Measurements from ENCODE around the gene POLDIP3.
"Not testable (repeated sequence)": the region's sequence is repeated elsewhere in the genome, so short reads cannot be mapped to it uniquely, and the experiment has no call there.

POLDIP3 gene

GRCh38 chr22:42584364-42584940 is 30.2 kb downstream of the POLDIP3 start:
- DNase-seq (ENCODE audit: low read depth) = no peak

- no peak for DNase-seq (ENCODE audit: low read depth)
Measured at GRCh38 chr22:42582987-42583386, 31.7 kb downstream of the POLDIP3 start.

- peak; percentile 69 for DNase-seq (ENCODE audit: low read depth)
Measured at GRCh38 chr22:42581762-42582716, 32.6 kb downstream of the POLDIP3 start.

GRCh38 chr22:42581194-42581761 is 33.4 kb downstream of the POLDIP3 start:
- not testable (repeated sequence) for DNase-seq (ENCODE audit: low read depth)

GRCh38 chr22:42580040-42580439 is 34.6 kb downstream of the POLDIP3 start:
- DNase-seq (ENCODE audit: low read depth) = not testable (repeated sequence)

- no peak for DNase-seq (ENCODE audit: low read depth)
Measured at GRCh38 chr22:42577623-42578240, 37.0 kb downstream of the POLDIP3 start.

- not testable (repeated sequence) for DNase-seq (ENCODE audit: low read depth)
Measured at GRCh38 chr22:42577141-42577540, 37.5 kb downstream of the POLDIP3 start.

GRCh38 chr22:42575996-42576574 is 38.6 kb downstream of the POLDIP3 start:
- DNase-seq (ENCODE audit: low read depth) = not testable (repeated sequence)

GRCh38 chr22:42574468-42574867 is 40.2 kb downstream of the POLDIP3 start:
- not testable (repeated sequence) for DNase-seq (ENCODE audit: low read depth)

- not testable (repeated sequence) for DNase-seq (ENCODE audit: low read depth)
Measured at GRCh38 chr22:42574046-42574445, 40.6 kb downstream of the POLDIP3 start.

- not testable (repeated sequence) for DNase-seq (ENCODE audit: low read depth)
Measured at GRCh38 chr22:42571068-42571467, 43.6 kb downstream of the POLDIP3 start.

GRCh38 chr22:42570580-42570979 is 44.1 kb downstream of the POLDIP3 start:
- not testable (repeated sequence) for DNase-seq (ENCODE audit: low read depth)

- DNase-seq (ENCODE audit: low read depth) = not testable (repeated sequence)
Measured at GRCh38 chr22:42567950-42568349, 46.7 kb downstream of the POLDIP3 start.

- DNase-seq (ENCODE audit: low read depth) = no peak
Measured at GRCh38 chr22:42565956-42566355, 48.7 kb downstream of the POLDIP3 start.

- DNase-seq (ENCODE audit: low read depth) = no peak
Measured at GRCh38 chr22:42564699-42565098, 50.0 kb downstream of the POLDIP3 start.

GRCh38 chr22:42563943-42564342 is 50.7 kb downstream of the POLDIP3 start:
- not testable (repeated sequence) for DNase-seq (ENCODE audit: low read depth)

GRCh38 chr22:42562684-42563083 is 52.0 kb downstream of the POLDIP3 start:
- no peak for DNase-seq (ENCODE audit: low read depth)

- DNase-seq (ENCODE audit: low read depth) = no peak
Measured at GRCh38 chr22:42562279-42562678, 52.4 kb downstream of the POLDIP3 start.

GRCh38 chr22:42561856-42562255 is 52.8 kb downstream of the POLDIP3 start:
- DNase-seq (ENCODE audit: low read depth) = no peak

GRCh38 chr22:42560781-42561180 is 53.9 kb downstream of the POLDIP3 start:
- no peak for DNase-seq (ENCODE audit: low read depth)

GRCh38 chr22:42560381-42560780 is 54.3 kb downstream of the POLDIP3 start:
- no peak for DNase-seq (ENCODE audit: low read depth)
